HEK293 (cell line): ENCODE results near the gene MFAP5.

Experiments
- CTCF ChIA-PET: fragments of 350-600 bp; formaldehyde crosslinking; extraction: SDS; loops from one replicate; lab custom pipeline; 2021; ENCODE audit warnings: antibody characterized with exemption; lab: Yijun Ruan, JAX
- POLR2A ChIA-PET: fragments of 300-600 bp; formaldehyde crosslinking; extraction: SDS; loops from one replicate; lab custom pipeline; 2020; ENCODE audit warnings: antibody characterized with exemption, inconsistent platforms; lab: Yijun Ruan, JAX
- H3K27ac ChIP-seq: fragments of 200-500 bp; sonication (Bioruptor generic); 2 replicates; pipeline ENCODE4 v1.5.1; 2014; ENCODE audit warnings: low read depth, low read length, control low read depth, inconsistent platforms; ENCODE audit errors: extremely low read depth
- H3K36me3 ChIP-seq, 2 experiments: fragments of 200-500 bp in 1 of 2; sonication (Bioruptor generic) in 1 of 2; 1 replicate in 1 of 2; 2 replicates in 1 of 2; pipeline ENCODE4 v1.5.1; 2014 to 2017; ENCODE audit warnings: inconsistent platforms in 2 of 2, low read length in 2 of 2; ENCODE audit not compliant: control insufficient read depth in 2 of 2, insufficient read depth in 1 of 2
- H3K4me1 ChIP-seq: fragments of 200-500 bp; sonication (Bioruptor generic); 2 replicates; pipeline ENCODE4 v1.5.1; 2014; ENCODE audit warnings: mild to moderate bottlenecking, low read length, inconsistent platforms; ENCODE audit not compliant: control insufficient read depth, insufficient read depth
- H3K4me3 ChIP-seq: 2 replicates; pipeline ENCODE4 v1.5.1; 2011; ENCODE audit warnings: low read depth, mild to moderate bottlenecking, control low read depth, low read length, moderate library complexity
- H3K9me3 ChIP-seq: fragments of 200-500 bp; sonication (Bioruptor generic); 2 replicates; pipeline ENCODE4 v1.5.1; 2014; ENCODE audit warnings: low read depth, low read length, inconsistent platforms; ENCODE audit not compliant: control insufficient read depth, insufficient read depth
- OSR2 ChIP-seq: fragments of 450-650 bp; formaldehyde crosslinking; IDR thresholded peaks from 2 replicates; pipeline ENCODE4 v1.5.1; 2016; ENCODE audit warnings: missing biosample characterization, missing genetic modification characterization
- TSHZ1 ChIP-seq: fragments of 450-650 bp; formaldehyde crosslinking; IDR thresholded peaks from 2 replicates; pipeline ENCODE4 v1.5.1; 2016; ENCODE audit warnings: missing biosample characterization, missing genetic modification characterization, borderline replicate concordance
- ZFP37 ChIP-seq: fragments of 450-650 bp; formaldehyde crosslinking; IDR thresholded peaks from 2 replicates; pipeline ENCODE4 v1.5.1; 2016; ENCODE audit warnings: missing biosample characterization, missing genetic modification characterization
- ZNF10 ChIP-seq: fragments of 450-650 bp; formaldehyde crosslinking; IDR thresholded peaks from 2 replicates; pipeline ENCODE4 v1.5.1; 2017; ENCODE audit warnings: missing biosample characterization, missing genetic modification characterization
- ZNF221 ChIP-seq: fragments of 450-650 bp; formaldehyde crosslinking; IDR thresholded peaks from 2 replicates; pipeline ENCODE4 v1.5.1; 2017; ENCODE audit warnings: missing biosample characterization, missing genetic modification characterization, borderline replicate concordance
- ZNF324 ChIP-seq: fragments of 450-650 bp; formaldehyde crosslinking; IDR thresholded peaks from 2 replicates; pipeline ENCODE4 v1.5.1; 2016; ENCODE audit warnings: missing biosample characterization, missing genetic modification characterization
- ZNF366 ChIP-seq: fragments of 450-650 bp; formaldehyde crosslinking; conservative IDR thresholded peaks from 2 replicates; pipeline ENCODE4 v1.5.1; 2016; ENCODE audit warnings: missing biosample characterization, missing genetic modification characterization
- ZNF596 ChIP-seq: fragments of 450-650 bp; IDR thresholded peaks from 2 replicates; pipeline ENCODE4 v1.5.0; 2018; ENCODE audit warnings: missing biosample characterization, mild to moderate bottlenecking, missing genetic modification characterization, moderate library complexity
- ZNF629 ChIP-seq: fragments of 450-650 bp; formaldehyde crosslinking; IDR thresholded peaks from 2 replicates; pipeline ENCODE4 v1.5.1; 2017; ENCODE audit warnings: missing biosample characterization, missing genetic modification characterization
- ZXDB ChIP-seq: fragments of 450-650 bp; formaldehyde crosslinking; IDR thresholded peaks from 2 replicates; pipeline ENCODE4 v1.5.1; 2016; ENCODE audit warnings: missing biosample characterization, missing genetic modification characterization
- TF ChIP-seq, protein P1 (sequence below): fragments of 450-650 bp; formaldehyde crosslinking; conservative IDR thresholded peaks from 2 replicates; pipeline ENCODE4 v1.5.1; 2016; ENCODE audit warnings: low read depth, missing biosample characterization, missing genetic modification characterization
- TF ChIP-seq, protein P2 (sequence below): fragments of 450-650 bp; formaldehyde crosslinking; IDR thresholded peaks from 2 replicates; pipeline ENCODE4 v1.5.1; 2016; ENCODE audit warnings: missing biosample characterization, missing genetic modification characterization

MFAP5 gene

DNA sequence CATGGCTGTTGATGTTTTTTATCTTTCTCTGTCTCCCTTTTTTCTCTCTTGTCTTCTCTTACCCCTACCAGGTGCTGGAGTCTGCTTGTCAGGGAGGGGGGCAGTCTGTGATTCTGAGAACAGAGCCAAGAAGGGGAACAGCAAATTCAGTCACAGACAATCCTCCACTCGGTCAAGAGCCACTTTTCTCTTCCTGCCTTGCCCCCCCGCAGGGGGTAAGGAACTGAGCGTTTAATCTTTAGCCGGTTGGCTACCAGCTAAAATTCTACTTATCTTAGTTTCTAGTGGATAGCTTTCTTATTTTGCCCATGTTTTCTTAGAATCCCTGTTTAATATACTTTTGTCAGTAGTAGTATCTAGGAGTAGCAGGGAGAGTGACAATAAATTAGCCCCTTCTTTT, 37.1 kb upstream of the MFAP5 start (continued):
- TF ChIP-seq TSHZ1: no peak

- POLR2A ChIA-PET: interaction anchor here (1.0 kb wide), 1 partner anchor 12 kb away, joined by 4 read pairs; no protein-coding TSS in a partner anchor
- H3K4me3 ChIP-seq: peak overlapping the region; percentile 94
- peaks cover 16% of the 10 kb centered on the region for H3K4me1 ChIP-seq
- peaks cover 0 to 4% of the 10 kb centered on the region in 2 experiments; a peak in 1 of 3 replicates for H3K36me3 ChIP-seq
- no peak overlapping the region; the same call in 1 of the 2 replicates for H3K27ac ChIP-seq
- CTCF ChIA-PET: no interaction called here
- TF ChIP-seq ZXDB (tag by site-specific recombination) (0 out of 2 replicates have a peak, but pooled peaks have one; percentile 3), ZNF596 (tag by site-specific recombination) (no peak), ZNF10 (tag by site-specific recombination) (0 out of 2 replicates have a peak, but pooled peaks have one; percentile 43), ZNF221 (tag by site-specific recombination) (no peak), ZFP37 (0 out of 2 replicates have a peak, but pooled peaks have one; percentile 17), ZNF324 (tag by site-specific recombination) (0 out of 2 replicates have a peak, but pooled peaks have one; percentile 21), ZNF366 (tag by site-specific recombination) (peak; percentile 65), OSR2 (no peak), ZNF629 (tag by site-specific recombination) (0 out of 2 replicates have a peak, but pooled peaks have one; percentile 8)
- TF ChIP-seq, protein P1, sequence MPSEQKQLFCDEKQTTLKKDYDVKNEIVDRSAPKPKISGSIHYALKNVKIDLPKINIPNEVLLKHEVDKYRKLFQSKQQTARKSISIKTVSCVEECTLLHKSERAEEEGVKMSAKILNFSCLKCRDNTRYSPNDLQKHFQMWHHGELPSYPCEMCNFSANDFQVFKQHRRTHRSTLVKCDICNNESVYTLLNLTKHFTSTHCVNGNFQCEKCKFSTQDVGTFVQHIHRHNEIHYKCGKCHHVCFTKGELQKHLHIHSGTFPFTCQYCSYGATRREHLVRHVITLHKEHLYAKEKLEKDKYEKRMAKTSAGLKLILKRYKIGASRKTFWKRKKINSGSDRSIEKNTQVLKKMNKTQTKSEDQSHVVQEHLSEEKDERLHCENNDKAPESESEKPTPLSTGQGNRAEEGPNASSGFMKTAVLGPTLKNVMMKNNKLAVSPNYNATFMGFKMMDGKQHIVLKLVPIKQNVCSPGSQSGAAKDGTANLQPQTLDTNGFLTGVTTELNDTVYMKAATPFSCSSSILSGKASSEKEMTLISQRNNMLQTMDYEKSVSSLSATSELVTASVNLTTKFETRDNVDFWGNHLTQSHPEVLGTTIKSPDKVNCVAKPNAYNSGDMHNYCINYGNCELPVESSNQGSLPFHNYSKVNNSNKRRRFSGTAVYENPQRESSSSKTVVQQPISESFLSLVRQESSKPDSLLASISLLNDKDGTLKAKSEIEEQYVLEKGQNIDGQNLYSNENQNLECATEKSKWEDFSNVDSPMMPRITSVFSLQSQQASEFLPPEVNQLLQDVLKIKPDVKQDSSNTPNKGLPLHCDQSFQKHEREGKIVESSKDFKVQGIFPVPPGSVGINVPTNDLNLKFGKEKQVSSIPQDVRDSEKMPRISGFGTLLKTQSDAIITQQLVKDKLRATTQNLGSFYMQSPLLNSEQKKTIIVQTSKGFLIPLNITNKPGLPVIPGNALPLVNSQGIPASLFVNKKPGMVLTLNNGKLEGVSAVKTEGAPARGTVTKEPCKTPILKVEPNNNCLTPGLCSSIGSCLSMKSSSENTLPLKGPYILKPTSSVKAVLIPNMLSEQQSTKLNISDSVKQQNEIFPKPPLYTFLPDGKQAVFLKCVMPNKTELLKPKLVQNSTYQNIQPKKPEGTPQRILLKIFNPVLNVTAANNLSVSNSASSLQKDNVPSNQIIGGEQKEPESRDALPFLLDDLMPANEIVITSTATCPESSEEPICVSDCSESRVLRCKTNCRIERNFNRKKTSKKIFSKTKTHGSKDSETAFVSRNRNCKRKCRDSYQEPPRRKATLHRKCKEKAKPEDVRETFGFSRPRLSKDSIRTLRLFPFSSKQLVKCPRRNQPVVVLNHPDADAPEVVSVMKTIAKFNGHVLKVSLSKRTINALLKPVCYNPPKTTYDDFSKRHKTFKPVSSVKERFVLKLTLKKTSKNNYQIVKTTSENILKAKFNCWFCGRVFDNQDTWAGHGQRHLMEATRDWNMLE: no peak
- TF ChIP-seq, protein P2, sequence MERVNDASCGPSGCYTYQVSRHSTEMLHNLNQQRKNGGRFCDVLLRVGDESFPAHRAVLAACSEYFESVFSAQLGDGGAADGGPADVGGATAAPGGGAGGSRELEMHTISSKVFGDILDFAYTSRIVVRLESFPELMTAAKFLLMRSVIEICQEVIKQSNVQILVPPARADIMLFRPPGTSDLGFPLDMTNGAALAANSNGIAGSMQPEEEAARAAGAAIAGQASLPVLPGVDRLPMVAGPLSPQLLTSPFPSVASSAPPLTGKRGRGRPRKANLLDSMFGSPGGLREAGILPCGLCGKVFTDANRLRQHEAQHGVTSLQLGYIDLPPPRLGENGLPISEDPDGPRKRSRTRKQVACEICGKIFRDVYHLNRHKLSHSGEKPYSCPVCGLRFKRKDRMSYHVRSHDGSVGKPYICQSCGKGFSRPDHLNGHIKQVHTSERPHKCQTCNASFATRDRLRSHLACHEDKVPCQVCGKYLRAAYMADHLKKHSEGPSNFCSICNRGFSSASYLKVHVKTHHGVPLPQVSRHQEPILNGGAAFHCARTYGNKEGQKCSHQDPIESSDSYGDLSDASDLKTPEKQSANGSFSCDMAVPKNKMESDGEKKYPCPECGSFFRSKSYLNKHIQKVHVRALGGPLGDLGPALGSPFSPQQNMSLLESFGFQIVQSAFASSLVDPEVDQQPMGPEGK (tag by site-specific recombination): peak; percentile 51
- no peaks in the 10 kb centered on the region for H3K9me3 ChIP-seq
Measured at GRCh38 chr12:8698879-8699278, 36.3 kb upstream of the MFAP5 start.
